ENCODE data around the gene SLC12A7. TPM values are rescaled to one million over a fixed set of nuclear protein-coding genes. Genes with fewer than 3 reads are reported as not detected.
A peak's percentile ranks its signal among the peaks of the same experiment; 100 is the strongest.
"Not testable (repeated sequence)": the region's sequence is repeated elsewhere in the genome, so short reads cannot be mapped to it uniquely, and the experiment has no call there.

Gene SLC12A7
- total RNA-seq, 2 experiments from 2014 or later, result 12.6 to 13.6 TPM

DNA sequence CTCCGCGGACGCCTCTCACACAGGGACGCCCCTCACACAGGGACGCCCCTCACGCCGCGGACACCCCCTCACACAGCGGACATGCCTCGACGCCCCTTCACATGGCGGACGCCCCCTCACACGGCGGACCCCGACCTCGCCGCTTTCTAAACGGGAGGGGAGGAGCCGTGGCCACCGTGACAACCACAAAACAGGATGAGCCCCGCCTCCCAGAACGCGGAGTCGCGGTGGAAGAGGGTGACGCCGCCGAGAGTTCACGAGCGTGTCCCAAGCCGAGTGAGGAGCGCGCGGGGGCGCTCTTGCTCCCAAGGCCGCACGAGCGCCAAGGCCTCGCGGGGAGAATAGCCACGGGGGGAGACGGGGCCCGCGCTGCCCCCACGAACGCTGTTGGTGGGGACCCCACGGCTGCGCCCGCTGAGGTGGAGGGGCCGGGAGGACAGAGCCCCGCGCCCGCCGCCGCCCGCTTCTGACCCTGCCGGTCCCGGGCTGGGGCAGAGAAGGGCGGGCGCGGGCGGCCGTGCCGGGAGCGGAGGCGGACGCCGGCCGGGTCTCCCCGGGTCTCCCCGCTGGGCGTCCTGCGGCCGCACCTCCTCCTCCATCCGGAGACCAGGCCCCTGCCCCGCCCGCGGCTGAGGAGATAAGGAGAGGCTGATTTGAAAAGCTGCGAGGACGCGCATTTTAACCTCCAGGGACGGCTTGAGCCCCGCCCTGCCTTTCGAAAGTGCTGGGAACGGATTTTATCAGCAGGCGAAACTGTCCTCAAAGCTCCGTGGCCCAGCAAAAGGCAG lies 107.2 kb downstream of the SLC12A7 start:
- CTCF ChIA-PET, result no interaction called here
- intact Hi-C loops (cut with micrococcal nuclease), result loop anchor here (1.0 to 10.0 kb wide), 3 partner anchors 42 to 640 kb away; no protein-coding TSS in a partner anchor
- Mint-ChIP-seq H3K4me3 (peak overlapping the region; percentile 50), H3K27ac (no peak overlapping the region), H3K4me1 (ENCODE audit: low read depth) (peaks cover 22% of the 10 kb centered on the region), H3K9me3 (no peaks in the 10 kb centered on the region), H3K27me3 (ENCODE audit: low read depth) (peaks cover 31% of the 10 kb centered on the region), H3K36me3 (ENCODE audit: low read depth) (no peaks in the 10 kb centered on the region)
- DNase-seq, result peak; percentile 70

DNA sequence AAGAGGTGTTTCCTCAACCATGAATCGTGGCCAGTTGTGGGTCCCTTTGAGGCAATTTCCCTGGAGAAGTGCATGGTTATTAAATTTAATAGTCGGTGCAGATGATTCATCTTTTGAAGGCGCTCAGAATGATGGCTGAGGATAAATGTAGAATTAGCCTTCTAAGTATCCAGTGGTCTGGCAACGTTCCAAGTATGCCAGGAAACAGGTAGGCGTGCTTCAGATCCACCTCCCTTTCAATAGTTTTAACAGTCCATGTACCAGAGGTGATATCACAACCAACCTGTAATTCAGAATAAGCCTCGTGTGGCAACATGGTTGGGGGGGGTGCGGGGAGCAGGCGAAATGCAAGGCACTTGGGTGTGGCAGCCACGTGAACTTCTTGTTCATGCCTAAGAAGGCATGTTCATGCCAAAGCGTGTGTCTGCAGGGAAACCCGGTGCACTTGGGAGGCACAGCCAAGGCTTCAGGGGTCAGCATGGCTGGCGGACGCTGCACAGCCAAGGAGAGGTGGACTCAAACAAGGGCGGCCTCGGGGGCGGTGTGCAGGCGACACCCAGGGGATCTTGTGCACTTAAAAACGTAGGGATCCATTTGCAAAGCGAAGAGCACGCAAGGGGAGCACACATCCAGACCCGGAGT lies 108.4 kb downstream of the SLC12A7 start:
- intact Hi-C loops (cut with micrococcal nuclease), result loop anchor here (10.0 kb wide), 1 partner anchor 641 kb away; no protein-coding TSS in a partner anchor
- CTCF ChIA-PET, result no interaction called here
- Mint-ChIP-seq H3K9me3 (no peaks in the 10 kb centered on the region), H3K36me3 (ENCODE audit: low read depth) (no peaks in the 10 kb centered on the region), H3K4me1 (ENCODE audit: low read depth) (peaks cover 21% of the 10 kb centered on the region), H3K4me3 (no peak overlapping the region), H3K27me3 (ENCODE audit: low read depth) (peaks cover 29% of the 10 kb centered on the region), H3K27ac (no peak overlapping the region)
- peak; percentile 27 for DNase-seq

DNA sequence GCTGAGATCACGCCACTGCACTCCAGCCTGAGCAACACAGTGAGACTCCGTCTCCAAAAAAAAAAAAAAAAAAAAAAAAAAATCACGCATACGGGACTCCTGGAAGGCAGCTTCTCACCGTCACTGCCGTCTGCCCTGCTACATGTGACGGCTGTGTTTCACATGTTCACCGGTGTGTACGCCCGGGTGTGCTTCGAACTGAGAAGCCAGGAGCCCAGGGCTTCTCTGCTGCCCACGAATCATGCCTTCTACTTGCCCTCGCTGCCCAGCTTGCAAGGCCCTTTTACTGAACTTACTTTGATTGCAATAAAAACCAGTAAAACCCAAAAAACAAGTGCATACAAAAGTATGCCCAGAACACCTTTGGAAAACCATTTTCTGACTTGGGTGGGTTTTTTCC lies 109.0 kb downstream of the SLC12A7 start:
- Mint-ChIP-seq H3K36me3 (ENCODE audit: low read depth) (no peaks in the 10 kb centered on the region), H3K4me3 (no peak overlapping the region), H3K27ac (no peak overlapping the region), H3K4me1 (ENCODE audit: low read depth) (peaks cover 21% of the 10 kb centered on the region), H3K27me3 (ENCODE audit: low read depth) (peaks cover 26% of the 10 kb centered on the region), H3K9me3 (no peaks in the 10 kb centered on the region)
- intact Hi-C loops (cut with micrococcal nuclease), result loop anchor here (10.0 kb wide), 1 partner anchor 642 kb away; no protein-coding TSS in a partner anchor
- CTCF ChIA-PET, result interaction anchor here (0.6 kb wide), 1 partner anchor 13 kb away, joined by 3 read pairs; no protein-coding TSS in a partner anchor
- DNase-seq, result no peak

DNA sequence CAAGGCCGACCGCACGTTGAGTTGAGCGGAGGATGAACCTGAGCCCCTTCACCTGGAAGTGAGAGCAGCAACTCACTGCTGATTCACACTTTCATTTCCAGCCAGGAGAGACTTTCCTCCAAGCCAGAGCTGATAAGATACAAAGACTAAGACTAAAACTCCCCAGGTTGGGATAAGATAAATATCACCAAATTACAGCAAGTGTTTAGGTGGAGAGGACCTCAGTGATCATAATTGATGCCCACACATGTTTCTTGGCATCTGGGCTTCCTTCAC lies 109.7 kb downstream of the SLC12A7 start:
- no peak for DNase-seq
- H3K36me3 Mint-ChIP-seq (ENCODE audit: low read depth), result no peaks in the 10 kb centered on the region
- CTCF ChIA-PET, result interaction anchor here (0.6 to 1.1 kb wide), 2 partner anchors 12 to 45 kb away, joined by 3 read pairs; no protein-coding TSS in a partner anchor
- no peak overlapping the region for H3K27ac Mint-ChIP-seq
- H3K4me1 Mint-ChIP-seq (ENCODE audit: low read depth), result peaks cover 24% of the 10 kb centered on the region
- H3K4me3 Mint-ChIP-seq, result no peak overlapping the region
- intact Hi-C loops (cut with micrococcal nuclease), result loop anchor here (10.0 kb wide), 1 partner anchor 643 kb away; no protein-coding TSS in a partner anchor
- peaks cover 21% of the 10 kb centered on the region for H3K27me3 Mint-ChIP-seq (ENCODE audit: low read depth)
- H3K9me3 Mint-ChIP-seq, result no peaks in the 10 kb centered on the region

DNA sequence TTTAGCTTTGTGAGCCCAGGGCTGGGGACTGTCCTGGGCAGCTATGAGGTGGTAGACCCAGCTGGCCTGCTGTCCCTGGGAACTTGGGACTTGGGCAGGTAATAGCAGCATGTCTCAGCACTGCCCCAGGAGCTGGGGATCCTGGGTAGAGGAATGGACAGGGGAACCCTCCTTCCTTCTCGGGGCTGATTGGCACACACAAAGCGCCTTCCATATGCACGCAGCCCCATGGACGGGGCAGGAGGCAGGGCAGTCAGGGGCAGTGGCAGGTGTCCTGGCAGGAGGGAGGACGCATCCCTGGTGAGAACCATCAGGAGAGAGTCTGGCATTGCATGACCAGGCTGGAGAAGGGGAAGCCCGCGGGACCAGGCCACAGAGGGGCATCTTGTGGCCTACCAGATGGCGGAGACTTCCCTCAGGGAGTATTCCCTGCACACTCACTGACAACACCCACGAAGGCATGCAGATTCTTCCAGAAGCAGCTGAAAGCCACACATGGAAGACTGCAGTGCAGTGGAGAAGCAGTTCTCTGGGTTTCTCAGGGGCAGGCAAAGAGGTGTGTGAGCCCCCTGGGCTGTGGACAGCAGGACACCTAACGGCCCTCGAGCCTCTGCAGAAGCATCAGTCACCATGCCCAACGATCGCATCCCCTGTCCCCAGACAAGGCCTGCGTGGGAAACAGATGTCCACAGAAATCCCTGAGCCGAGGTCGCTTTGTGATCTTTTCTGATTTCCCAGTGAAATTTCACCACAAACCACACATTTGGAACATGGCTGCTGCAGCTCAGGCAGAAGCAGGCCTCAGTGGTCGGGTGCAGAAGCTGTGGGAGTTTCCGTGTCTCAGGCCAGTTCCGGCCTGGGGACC lies 110.2 kb downstream of the SLC12A7 start:
- Mint-ChIP-seq H3K4me3 (no peak overlapping the region), H3K9me3 (no peaks in the 10 kb centered on the region), H3K27me3 (ENCODE audit: low read depth) (peaks cover 16% of the 10 kb centered on the region), H3K27ac (no peak overlapping the region), H3K4me1 (ENCODE audit: low read depth) (peaks cover 29% of the 10 kb centered on the region), H3K36me3 (ENCODE audit: low read depth) (no peaks in the 10 kb centered on the region)
- intact Hi-C loops (cut with micrococcal nuclease), result loop anchor here (10.0 kb wide), 1 partner anchor 643 kb away; no protein-coding TSS in a partner anchor
- CTCF ChIA-PET, result interaction anchor here (0.5 to 1.1 kb wide), 2 partner anchors 22 to 45 kb away, joined by 3 read pairs; no protein-coding TSS in a partner anchor
- DNase-seq, result no peak

DNA sequence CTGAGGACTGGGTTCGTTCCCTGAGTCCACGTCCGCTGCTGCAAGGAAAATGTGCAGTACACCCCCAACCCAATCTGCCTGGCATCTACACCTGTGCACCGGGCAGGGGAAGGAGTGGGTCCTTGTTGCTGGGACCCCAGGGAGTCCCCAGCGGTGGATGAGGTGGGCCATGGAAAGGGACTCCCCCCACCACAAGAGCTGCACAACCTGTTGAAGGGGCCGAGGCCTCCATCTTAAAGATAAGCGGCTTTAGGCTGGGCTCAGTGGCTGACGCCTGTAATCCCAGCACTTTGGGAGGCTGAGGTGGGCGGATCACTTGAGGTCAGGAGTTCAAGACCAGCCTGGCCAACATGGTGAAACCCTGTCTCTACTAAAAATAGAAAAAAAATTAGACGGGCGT lies 111.0 kb downstream of the SLC12A7 start:
- H3K27me3 Mint-ChIP-seq (ENCODE audit: low read depth); DNase-seq; H3K9me3 Mint-ChIP-seq; H3K27ac Mint-ChIP-seq; H3K36me3 Mint-ChIP-seq (ENCODE audit: low read depth); H3K4me3 Mint-ChIP-seq: not testable (repeated sequence)
- CTCF ChIA-PET, result interaction anchor here (0.5 kb wide), 1 partner anchor 22 kb away, joined by 3 read pairs; no protein-coding TSS in a partner anchor
- H3K4me1 Mint-ChIP-seq (ENCODE audit: low read depth), result peaks cover 29% of the 10 kb centered on the region
- intact Hi-C loops (cut with micrococcal nuclease), result loop anchor here (10.0 kb wide), 1 partner anchor 644 kb away; no protein-coding TSS in a partner anchor

Small RNAs within 50 kb of the gene (microRNA-seq; reads per million reads assigned to microRNA genes)
- not detected for gene MIR4635 (ENCODE audit: borderline microRNAs expressed, borderline replicate concordance)

Other genes starting within 250 kb of the SLC12A7 start
- 10 to 100 TPM; 42.4 to 45.4 TPM for gene BRD9, start 219.3 kb downstream of the SLC12A7 start, total RNA-seq
- gene TRIP13, start 219.2 kb downstream of the SLC12A7 start, total RNA-seq, result 10 to 100 TPM; 24.0 to 29.9 TPM
- gene NKD2, start 103.3 kb downstream of the SLC12A7 start, total RNA-seq, result 1 to 10 TPM; 1.4 to 2.5 TPM
- not detected for gene SLC6A19, start 89.5 kb upstream of the SLC12A7 start, total RNA-seq
- not detected for gene SLC6A18, start 113.3 kb upstream of the SLC12A7 start, total RNA-seq
- 10 to 100 TPM; 10.1 to 13.1 TPM for gene TERT, start 183.0 kb upstream of the SLC12A7 start, total RNA-seq
- gene CLPTM1L, start 233.0 kb upstream of the SLC12A7 start, total RNA-seq, result 10 to 100 TPM; 48.0 to 48.5 TPM